Measurements from ENCODE around the gene RNF123.
A peak's percentile ranks its signal among the peaks of the same experiment; 100 is the strongest.
"Not testable (repeated sequence)": the region's sequence is repeated elsewhere in the genome, so short reads cannot be mapped to it uniquely, and the experiment has no call there.

Gene RNF123

DNA sequence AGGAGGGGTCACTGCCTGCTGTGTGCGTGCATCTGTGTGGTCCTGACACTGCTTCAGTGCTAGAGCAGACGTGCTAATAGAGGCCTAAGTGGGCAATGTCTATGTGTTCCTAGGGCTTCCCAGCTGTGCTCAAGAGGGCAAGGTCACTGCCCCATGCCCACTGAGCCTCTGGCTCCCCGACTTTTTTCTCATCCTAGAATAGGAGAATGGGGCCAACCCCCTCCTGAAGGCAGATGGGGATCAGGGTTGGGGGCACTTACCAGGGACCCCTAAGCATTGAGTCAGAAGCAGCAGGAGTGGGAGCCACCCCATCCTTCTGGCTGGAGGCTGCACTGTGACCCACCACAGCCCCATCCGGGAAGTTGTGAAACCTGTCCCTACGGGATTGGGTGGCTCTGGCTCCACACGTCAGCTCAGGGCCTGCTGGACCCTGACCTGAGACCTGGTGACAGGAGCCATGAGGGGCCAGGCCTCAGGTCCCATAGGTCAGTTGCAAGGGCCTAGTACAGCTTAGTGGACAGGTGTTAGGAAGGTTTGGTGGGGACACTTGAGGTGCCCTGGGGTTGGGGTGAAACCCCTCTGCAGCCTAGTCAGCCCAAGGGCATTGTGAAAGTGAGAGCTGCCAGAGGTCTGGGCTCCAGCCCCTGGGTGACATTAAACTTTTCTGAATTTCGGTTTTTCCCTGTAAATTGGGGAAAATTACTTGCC is 865 bp upstream of the RNF123 start:
- H3K9me2 ChIP-seq (replicated peaks; ENCODE audit: low read depth, low read length); H3K4me1 ChIP-seq (ENCODE audit: insufficient read depth, low read length, poor library complexity, severe bottlenecking); H3F3A ChIP-seq (ENCODE audit: low read depth); H4K20me1 ChIP-seq (ENCODE audit: insufficient read depth, low read length, poor library complexity, severe bottlenecking); H3K36me3 ChIP-seq (ENCODE audit: insufficient read depth, low read length); H3K27me3 ChIP-seq (ENCODE audit: insufficient read depth, low read length, poor library complexity, severe bottlenecking); H3K9me3 ChIP-seq (ENCODE audit: insufficient read depth, low read depth, low read length): not testable (repeated sequence)
- peak overlapping the region; percentile 96 for H2AFZ ChIP-seq (ENCODE audit: low read length)
- H3K4me3 ChIP-seq (ENCODE audit: low read length, poor library complexity, severe bottlenecking): peak overlapping the region; percentile 96
- H3K4me2 ChIP-seq (ENCODE audit: low read depth, low read length, poor library complexity, severe bottlenecking): peak overlapping the region; percentile 97
- H3K9ac ChIP-seq (ENCODE audit: low read depth, low read length, poor library complexity, severe bottlenecking): peak overlapping the region; percentile 94
- peaks cover 21% of the 10 kb centered on the region for H3K79me2 ChIP-seq (ENCODE audit: insufficient read depth, low read length)

DNA sequence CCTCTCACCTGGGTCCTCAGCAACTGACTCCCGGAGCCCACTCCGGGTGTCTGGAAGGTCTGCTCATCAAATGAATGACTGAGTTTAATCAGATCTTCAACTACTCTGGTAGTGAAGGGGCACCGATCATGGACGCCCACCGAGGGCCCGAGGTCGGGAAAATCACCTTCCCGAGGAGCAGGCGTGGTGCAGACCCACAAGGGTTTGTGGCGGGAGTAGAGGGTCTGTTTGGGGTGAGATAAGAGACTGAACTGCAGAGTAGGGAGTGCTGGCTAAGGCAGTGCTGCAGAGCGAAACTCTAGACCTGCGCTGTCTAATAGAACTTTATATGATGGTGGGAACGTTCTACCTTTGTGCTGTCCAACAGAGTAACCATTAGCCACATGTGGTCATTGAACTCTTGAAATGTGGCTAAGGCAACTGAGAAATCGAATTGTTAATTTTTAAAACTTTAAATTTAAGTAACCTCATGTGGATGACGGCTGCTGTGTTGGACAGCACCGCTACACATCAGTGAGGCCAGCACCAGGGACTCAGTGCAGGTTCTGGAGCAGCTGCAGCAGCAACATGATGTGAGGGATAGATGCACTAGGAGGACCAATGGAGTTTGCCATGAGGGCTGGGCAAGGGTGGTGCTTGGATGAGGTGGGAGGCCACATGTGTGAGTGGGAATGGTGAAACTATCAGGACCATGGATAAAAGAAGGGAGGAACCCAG is 709 bp downstream of the RNF123 start:
- H3K9me3 ChIP-seq (ENCODE audit: insufficient read depth, low read depth, low read length); H4K20me1 ChIP-seq (ENCODE audit: insufficient read depth, low read length, poor library complexity, severe bottlenecking); H3K9me2 ChIP-seq (replicated peaks; ENCODE audit: low read depth, low read length); H3F3A ChIP-seq (ENCODE audit: low read depth); H3K36me3 ChIP-seq (ENCODE audit: insufficient read depth, low read length); H3K4me1 ChIP-seq (ENCODE audit: insufficient read depth, low read length, poor library complexity, severe bottlenecking); H3K27me3 ChIP-seq (ENCODE audit: insufficient read depth, low read length, poor library complexity, severe bottlenecking): not testable (repeated sequence)
- Histone ChIP-seq H2AFZ (ENCODE audit: low read length) (peak overlapping the region; percentile 83), H3K4me2 (ENCODE audit: low read depth, low read length, poor library complexity, severe bottlenecking) (peak overlapping the region; percentile 97), H3K79me2 (ENCODE audit: insufficient read depth, low read length) (peaks cover 21% of the 10 kb centered on the region), H3K9ac (ENCODE audit: low read depth, low read length, poor library complexity, severe bottlenecking) (peak overlapping the region; percentile 94), H3K4me3 (ENCODE audit: low read length, poor library complexity, severe bottlenecking) (peak overlapping the region; percentile 96)

DNA sequence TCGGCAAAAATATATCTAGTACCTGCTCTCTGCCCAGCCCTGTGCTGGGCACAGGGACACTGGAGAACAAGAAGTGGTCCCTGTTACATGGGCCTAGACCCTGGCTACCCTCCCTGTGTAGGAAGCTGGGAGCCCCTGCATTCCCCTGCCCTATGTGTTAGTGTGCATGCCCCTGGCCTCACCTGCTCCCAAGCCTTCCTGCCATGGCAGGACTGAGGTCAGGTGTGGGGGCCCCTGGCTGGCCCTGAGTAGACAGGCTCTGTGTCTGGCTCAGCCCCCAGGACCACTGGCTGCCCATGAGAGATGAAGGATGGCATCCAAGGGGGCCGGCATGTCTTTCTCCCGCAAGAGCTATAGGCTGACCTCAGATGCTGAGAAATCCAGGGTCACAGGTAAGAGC is 1.5 kb downstream of the RNF123 start:
- not testable (repeated sequence) for H2AFZ ChIP-seq (ENCODE audit: low read length); H3F3A ChIP-seq (ENCODE audit: low read depth); H3K9me2 ChIP-seq (replicated peaks; ENCODE audit: low read depth, low read length); H3K36me3 ChIP-seq (ENCODE audit: insufficient read depth, low read length); H3K27me3 ChIP-seq (ENCODE audit: insufficient read depth, low read length, poor library complexity, severe bottlenecking); H3K9me3 ChIP-seq (ENCODE audit: insufficient read depth, low read depth, low read length); H3K4me1 ChIP-seq (ENCODE audit: insufficient read depth, low read length, poor library complexity, severe bottlenecking); H4K20me1 ChIP-seq (ENCODE audit: insufficient read depth, low read length, poor library complexity, severe bottlenecking)
- Histone ChIP-seq H3K79me2 (ENCODE audit: insufficient read depth, low read length) (peaks cover 21% of the 10 kb centered on the region), H3K9ac (ENCODE audit: low read depth, low read length, poor library complexity, severe bottlenecking) (peak overlapping the region; percentile 94), H3K4me3 (ENCODE audit: low read length, poor library complexity, severe bottlenecking) (peak overlapping the region; percentile 96), H3K4me2 (ENCODE audit: low read depth, low read length, poor library complexity, severe bottlenecking) (peak overlapping the region; percentile 97)

DNA sequence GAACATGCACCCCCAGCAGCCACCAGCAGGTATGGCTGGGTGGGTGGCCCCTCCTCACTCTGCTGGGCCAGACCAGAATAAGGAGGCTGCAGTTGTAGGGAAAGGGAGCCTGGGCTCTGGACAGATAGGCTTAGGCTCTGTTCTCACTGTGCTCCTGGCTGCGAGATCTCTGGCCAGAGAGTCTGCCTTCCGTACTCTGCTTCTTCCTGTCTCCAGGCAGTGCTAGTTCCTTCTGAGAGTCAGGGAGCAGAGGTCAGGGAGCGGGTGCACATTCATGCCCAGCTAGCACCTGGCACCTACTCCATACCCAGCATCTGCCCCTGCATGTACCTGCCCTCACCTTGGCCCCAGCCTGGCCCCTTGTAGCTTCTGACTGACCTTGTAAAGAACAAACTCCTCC is 2.1 kb downstream of the RNF123 start:
- not testable (repeated sequence) for H3K9me2 ChIP-seq (replicated peaks; ENCODE audit: low read depth, low read length); H3K9me3 ChIP-seq (ENCODE audit: insufficient read depth, low read depth, low read length); H3K27me3 ChIP-seq (ENCODE audit: insufficient read depth, low read length, poor library complexity, severe bottlenecking); H3F3A ChIP-seq (ENCODE audit: low read depth); H3K4me1 ChIP-seq (ENCODE audit: insufficient read depth, low read length, poor library complexity, severe bottlenecking); H2AFZ ChIP-seq (ENCODE audit: low read length); H3K4me3 ChIP-seq (ENCODE audit: low read length, poor library complexity, severe bottlenecking); H4K20me1 ChIP-seq (ENCODE audit: insufficient read depth, low read length, poor library complexity, severe bottlenecking); H3K36me3 ChIP-seq (ENCODE audit: insufficient read depth, low read length)
- Histone ChIP-seq H3K9ac (ENCODE audit: low read depth, low read length, poor library complexity, severe bottlenecking) (peak overlapping the region; percentile 94), H3K79me2 (ENCODE audit: insufficient read depth, low read length) (peaks cover 21% of the 10 kb centered on the region), H3K4me2 (ENCODE audit: low read depth, low read length, poor library complexity, severe bottlenecking) (peak overlapping the region; percentile 97)

DNA sequence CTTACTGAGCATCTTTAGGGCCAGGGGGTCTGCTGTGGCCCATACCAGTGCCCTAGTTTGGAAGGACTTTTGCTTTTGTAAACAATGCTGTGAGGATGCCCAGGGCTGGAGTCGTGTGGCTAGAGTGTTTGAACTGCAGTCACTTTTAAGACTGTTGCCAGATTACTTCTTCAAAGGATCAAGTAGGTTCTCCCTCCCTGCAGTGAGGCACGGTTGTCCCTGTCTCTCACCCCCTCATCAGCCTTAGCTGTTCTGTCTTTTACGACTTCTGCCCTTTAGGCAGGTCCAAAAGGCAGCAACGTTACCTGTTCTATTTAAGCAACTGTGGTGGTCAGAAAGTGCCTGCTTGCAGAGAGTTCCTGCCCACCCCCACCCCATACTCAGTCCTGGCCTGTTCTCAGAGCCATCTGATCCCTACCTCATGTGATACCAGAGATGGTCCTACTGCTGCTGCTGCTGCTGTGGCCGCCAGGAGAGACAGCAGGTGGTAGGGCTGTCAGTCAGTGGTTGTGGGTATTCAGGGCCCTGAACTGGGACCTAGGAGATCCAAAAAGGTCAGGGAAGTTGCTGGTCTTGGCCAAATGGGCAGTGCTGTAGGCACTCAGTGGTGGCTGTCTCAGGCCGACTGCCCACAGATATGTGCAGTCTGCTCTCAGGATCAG is 5.2 kb downstream of the RNF123 start:
- H3K9ac ChIP-seq (ENCODE audit: low read depth, low read length, poor library complexity, severe bottlenecking); H3F3A ChIP-seq (ENCODE audit: low read depth); H2AFZ ChIP-seq (ENCODE audit: low read length); H3K4me2 ChIP-seq (ENCODE audit: low read depth, low read length, poor library complexity, severe bottlenecking); H3K9me2 ChIP-seq (replicated peaks; ENCODE audit: low read depth, low read length); H4K20me1 ChIP-seq (ENCODE audit: insufficient read depth, low read length, poor library complexity, severe bottlenecking); H3K4me1 ChIP-seq (ENCODE audit: insufficient read depth, low read length, poor library complexity, severe bottlenecking); H3K27me3 ChIP-seq (ENCODE audit: insufficient read depth, low read length, poor library complexity, severe bottlenecking); H3K9me3 ChIP-seq (ENCODE audit: insufficient read depth, low read depth, low read length); H3K36me3 ChIP-seq (ENCODE audit: insufficient read depth, low read length); H3K4me3 ChIP-seq (ENCODE audit: low read length, poor library complexity, severe bottlenecking): not testable (repeated sequence)
- H3K79me2 ChIP-seq (ENCODE audit: insufficient read depth, low read length): peaks cover 20% of the 10 kb centered on the region

DNA sequence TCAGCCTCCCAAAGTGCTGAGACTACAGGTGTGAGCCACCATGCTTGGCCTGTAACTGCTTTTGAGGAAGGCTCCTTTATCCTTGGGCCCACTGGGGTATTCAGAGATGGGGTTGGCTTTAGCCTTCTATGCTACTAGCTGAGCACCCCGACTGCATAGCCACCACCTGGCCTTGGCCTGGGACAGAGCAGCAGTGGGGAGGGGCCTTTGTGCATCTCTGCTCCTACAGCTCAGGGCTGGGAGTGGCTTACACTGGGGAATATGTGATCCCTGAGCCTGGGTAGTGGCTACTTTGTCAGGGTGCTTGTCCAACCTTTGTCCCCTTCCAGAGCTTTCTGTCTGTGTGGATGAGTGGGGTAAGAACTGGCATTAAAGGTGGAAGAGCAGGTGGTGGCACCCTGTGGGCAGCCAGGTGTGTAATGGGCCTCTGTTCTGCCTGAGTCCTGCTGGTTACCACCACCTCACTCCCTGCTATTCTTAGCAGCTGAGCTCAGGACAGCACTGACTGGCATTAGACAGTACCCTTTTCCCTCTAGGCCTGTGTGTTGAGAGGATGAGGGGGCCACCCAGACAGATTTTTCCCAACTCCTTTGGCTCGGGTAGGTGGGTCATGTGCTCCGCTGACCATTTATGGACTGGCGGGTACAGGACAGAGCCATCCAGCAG is 6.1 kb downstream of the RNF123 start:
- not testable (repeated sequence) for H3K4me1 ChIP-seq (ENCODE audit: insufficient read depth, low read length, poor library complexity, severe bottlenecking); H2AFZ ChIP-seq (ENCODE audit: low read length); H3K9me3 ChIP-seq (ENCODE audit: insufficient read depth, low read depth, low read length); H3K9me2 ChIP-seq (replicated peaks; ENCODE audit: low read depth, low read length); H3K36me3 ChIP-seq (ENCODE audit: insufficient read depth, low read length); H3F3A ChIP-seq (ENCODE audit: low read depth); H3K9ac ChIP-seq (ENCODE audit: low read depth, low read length, poor library complexity, severe bottlenecking); H3K4me2 ChIP-seq (ENCODE audit: low read depth, low read length, poor library complexity, severe bottlenecking); H3K27me3 ChIP-seq (ENCODE audit: insufficient read depth, low read length, poor library complexity, severe bottlenecking); H4K20me1 ChIP-seq (ENCODE audit: insufficient read depth, low read length, poor library complexity, severe bottlenecking); H3K4me3 ChIP-seq (ENCODE audit: low read length, poor library complexity, severe bottlenecking)
- H3K79me2 ChIP-seq (ENCODE audit: insufficient read depth, low read length): peaks cover 11% of the 10 kb centered on the region; the same call in 1 of the 2 replicates
